ENCODE data around the gene SLC44A3. TPM values are rescaled to one million over a fixed set of nuclear protein-coding genes. Genes with fewer than 3 reads are reported as not detected.

The SLC44A3 gene
- total RNA-seq, 1 donor from 2014 or later = not detected

Other genes starting within 250 kb of the SLC44A3 start
- gene CNN3, start 106.8 kb downstream of the SLC44A3 start, total RNA-seq = 1.4 and 1.9 TPM in 2 replicates

Data from activated T-helper 1 cell treated with anti-CD3 and anti-CD28 coated beads, Interleukin-12 subunit alpha, Interleukin-12 subunit beta, Interleukin-2, Interleukin-4 antibody, amounts not matched to agents 30 ng/mL and 10 ng/mL and 1 ng/mL, durations not matched to agents 14 hours and 24 hours and 36 hours (primary cell).